Measurements from ENCODE around the gene COL7A1.
A peak's percentile ranks its signal among the peaks of the same experiment; 100 is the strongest.

COL7A1 gene

DNA sequence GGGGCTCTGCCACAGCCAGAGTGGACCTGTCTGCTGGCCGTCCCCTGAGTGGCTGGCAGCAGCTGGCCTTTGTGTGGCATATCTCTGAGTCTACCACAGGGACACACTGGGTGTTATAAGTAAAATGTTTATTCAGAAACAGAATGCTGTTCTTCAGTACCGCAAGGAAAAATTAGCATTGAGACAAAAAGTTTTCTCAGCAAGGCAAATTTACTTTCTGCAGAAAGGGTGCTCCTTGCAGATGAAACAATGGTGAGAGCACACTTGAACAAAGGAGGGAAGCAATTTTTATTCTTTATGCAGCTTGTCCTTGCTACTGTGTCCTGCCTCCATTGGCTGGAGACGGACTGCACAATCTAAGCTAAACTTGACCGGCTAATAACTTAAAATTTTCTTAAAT is 22.4 kb upstream of the COL7A1 start:
- DNase-seq = no peak

DNA sequence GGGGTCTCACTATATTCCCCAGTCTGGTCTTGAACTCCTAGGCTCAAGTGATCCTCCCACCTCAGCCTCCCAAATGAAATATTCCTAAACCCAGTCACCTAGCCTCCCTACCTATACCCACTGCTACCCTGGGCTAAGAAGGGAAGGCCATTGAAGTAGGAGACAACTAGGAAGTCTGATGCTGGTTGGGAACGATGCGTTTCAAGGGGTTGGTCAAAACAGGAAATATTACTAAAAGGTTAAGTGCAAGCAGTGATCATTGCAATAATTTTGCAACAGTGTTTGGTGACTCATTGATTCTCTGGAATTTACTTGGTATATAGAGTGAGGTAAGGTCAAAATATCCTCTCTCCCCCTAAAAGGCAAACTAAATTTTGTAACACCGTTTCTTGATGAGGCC is 18.9 kb upstream of the COL7A1 start:
- DNase-seq = no peak

DNA sequence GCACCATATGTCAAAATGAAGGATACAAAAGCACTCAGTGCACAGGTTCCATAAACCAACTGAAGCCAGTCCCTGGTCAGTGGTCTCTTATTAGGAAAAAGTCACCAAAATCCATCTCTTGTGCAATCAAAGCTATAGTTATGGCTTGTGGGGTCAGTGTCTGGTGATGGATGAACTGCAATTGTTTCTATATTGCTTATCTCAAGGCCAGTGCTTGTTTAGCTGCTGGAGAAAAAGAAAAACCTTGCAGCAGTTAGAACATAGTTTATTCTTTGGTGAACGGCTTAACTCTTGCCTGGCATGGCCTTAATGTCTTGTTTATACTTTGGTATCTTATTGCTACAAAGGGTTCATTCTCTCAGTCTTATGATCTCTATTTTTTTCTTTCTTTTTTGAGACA is 17.2 kb upstream of the COL7A1 start:
- DNase-seq = no peak

DNA sequence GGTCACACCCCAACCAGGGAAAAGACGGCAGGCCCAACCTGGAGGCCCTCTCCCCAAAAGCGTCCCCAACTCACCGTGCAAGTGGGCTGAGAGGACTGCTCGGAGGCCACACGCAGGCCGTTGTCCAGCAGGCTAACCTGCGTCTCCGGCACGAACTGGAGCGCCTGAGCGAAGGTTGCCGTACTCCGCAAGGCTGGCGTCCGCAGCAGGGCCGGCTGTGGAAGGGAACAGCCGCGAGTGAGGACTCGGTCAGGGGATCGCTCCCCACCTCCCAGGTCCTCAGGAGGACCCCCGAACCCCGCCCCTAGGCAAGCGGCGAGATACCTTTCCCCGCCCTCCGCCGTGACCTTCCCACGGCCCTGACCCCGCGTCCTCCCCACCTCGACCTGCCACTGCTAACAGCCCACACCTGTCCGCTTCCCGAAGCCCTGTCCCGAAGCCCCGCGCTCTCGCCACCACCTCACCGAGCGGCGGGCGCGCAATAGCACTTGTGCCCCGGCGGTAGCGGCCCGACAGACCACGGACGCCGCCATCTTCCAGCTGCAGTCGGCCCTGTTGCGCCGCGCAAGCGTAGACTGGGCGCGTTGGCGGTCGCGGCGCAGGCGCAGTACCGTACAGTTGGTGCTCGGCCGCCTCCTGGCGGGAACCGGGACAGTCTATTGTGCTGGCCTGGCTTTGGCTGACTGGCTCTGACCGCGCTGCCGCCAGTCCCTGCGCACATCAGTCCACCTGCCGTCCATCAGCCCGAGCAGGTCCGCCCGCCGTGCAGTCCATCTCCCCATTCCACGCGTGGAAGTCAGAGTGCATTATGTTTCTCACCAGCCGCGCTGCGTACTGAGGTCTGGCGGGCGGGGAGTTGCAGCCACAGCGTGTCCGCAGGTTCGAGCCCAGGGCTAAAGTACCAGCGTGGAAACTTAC is 14.2 kb upstream of the COL7A1 start, which contains the start of gene UQCRC1:
Gene UQCRC1, minus strand, starts transcription at position 559 of the 918 bp plus-strand sequence. Its CDS starts 26 bp downstream, at position 533.
- peak; percentile 62 for DNase-seq

DNA sequence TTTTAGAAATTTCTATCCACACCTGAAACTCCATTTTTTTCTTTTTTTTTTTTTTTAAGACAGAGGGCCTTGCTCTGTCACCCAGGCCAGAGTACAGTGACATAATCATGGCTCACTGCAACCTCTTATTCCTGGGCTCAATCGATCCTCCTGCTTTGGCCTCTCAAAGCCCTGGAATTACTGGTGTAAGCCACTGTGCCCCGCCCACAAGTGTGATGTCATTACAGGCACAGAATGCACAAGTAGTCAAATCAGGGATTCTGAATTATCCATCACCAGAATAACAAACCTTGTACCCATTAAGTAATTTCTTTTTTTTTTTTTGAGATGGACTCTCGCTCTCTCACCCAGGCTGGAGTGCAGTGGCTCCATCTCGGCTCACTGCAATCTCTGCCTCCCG is 12.4 kb upstream of the COL7A1 start:
- no peak for DNase-seq

DNA sequence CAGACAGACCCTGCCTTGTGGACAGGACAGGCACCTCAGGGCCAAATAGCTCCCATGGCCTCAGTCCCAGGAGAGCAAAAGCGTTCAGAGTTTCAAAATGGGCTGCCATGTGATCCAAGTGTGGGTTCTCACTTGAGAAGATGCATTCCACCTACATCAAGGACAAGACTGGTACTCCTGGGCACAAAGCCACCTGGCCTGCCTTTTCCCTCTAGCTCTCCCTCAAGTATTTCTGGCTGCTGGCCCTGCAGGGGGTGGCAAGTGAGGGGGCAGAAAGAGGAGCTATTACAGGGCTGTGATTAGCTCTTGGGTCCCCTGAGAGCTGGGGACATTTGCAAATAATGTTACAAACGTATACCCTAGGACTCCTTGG is 6.5 kb upstream of the COL7A1 start:
- no peak for DNase-seq

DNA sequence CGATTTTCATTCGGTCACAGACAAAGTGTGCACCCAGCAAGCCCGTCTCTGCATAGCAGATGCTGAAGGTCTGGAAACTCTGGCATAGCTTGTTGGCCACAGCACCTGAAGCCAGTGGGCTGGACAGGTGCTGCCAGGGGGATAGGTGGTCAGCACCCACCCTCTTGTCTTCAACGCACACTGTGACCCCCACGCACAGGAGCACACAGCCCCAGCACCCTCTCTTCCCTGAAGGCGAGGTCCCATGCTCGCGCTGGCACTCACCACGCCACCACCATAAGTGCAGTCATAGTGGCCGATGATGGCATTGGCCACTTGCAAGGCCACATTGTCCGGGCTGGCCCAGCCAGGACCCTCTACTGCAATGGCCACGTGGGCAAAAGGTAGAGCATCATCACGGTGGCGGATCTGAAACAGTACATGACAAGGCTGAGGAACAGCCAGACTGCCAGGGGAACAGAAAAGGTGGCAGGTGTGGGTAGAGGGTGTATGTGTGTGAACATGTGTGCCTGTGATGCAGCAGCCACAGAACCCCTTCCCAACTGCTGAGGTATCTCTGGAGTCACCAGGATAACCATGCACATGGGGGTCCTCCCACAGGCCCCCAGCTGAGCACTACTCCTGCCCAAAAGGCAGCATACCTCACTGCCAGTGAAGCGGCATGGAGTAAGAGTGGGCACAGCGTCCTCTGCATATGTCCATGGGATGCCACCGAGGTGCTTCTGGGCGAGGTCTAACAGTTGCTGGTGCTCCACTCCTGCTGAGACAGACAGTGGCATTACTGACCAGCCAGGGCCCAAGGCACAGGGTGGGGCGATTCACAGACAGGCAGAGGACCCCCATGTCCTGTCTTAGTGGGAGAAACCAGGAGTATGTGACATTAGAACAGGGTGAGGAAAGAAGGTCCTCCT is 5.8 kb upstream of the COL7A1 start:
- no peak for DNase-seq

DNA sequence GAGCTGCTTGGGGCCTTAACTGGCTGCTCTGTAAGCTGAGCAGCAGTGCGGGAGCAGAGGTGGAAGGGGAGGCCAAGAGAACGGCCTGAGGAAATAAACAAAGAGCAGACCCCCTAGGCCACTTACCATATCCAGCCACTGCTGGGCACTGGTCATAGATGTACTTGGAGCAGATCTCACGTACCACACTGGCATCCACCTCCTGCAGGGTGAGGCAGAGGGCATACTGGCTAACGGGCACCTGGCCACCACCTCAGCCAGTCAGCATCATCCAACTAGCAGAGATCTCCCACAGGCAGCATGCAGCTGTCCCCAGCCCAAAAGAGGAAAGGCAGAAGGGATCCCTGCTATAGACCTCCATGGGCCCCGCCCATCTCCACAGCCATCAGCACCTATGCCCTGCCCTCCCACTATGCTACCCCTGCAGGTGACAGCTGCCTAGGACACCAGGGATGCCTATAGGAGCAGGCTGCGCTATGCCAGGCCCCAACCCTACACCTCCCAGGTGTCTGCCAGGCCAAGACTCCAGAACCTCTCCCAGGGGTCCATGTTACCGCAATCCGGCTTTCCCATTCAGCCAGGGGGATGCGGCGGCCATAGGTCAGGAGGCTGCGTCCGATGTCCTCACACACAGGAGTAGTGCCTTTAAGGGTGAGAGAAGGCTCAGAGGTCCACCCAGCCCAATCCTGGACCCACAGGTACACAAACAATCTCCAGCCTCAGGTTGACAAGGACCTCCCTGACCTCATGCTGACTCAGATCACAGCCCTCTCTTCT is 4.6 kb upstream of the COL7A1 start:
- no peak for DNase-seq

DNA sequence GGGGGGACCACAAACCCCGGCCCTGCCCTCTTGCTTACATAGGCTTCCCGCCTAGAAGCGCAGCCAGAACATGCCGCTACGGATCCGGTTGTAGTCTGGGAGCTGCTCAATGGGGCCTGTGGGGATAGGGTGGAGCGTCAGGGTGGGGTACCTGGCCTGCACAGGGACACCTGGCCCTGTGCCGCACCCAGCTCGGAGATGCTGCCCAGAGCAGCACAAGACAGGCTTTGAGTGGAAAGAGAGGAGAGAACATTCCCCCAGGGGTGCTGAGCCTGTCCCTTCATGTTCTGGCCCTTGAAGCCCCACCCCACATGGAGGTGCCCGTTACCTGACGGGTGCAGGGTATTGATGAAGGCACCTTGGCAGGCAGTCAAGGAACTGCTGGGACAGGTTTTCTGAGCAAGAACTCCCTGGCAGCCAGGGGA is 4.0 kb upstream of the COL7A1 start:
- no peak for DNase-seq

DNA sequence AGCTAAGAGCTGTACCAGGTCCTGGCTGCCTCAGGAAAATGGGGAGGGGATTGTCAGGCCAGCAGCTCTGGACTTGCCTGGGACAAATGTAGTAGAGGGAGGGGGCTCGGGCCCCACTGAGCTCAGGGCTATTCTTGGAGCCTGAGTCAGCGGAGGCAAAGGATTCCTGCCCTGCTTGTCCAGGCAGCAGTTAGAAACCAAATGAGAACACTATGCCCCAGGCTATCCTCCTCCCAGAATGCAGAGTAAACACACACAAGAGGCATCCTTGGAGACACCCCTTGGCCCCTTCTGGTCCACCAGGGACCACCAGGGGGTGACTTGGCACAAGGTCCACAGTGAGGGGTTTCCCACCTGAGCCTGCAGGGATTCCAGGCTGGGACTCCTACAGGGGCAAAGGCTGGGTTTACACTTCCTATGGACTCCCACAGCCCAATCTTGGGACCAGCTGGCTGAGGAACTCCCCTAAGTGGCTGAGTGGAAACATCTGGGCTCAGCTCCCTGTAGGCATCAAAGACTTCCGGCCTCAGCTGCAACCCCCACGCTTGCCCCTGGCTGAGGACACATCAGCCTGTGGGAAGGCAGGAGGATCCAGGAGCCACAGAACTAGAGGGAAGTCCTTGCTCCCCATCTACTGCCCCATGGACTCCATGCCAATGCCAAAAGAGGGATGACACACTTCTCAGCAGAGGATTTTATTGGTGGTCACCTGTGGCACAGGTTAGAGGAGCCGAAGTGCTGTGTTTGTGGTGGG is 3.4 kb upstream of the COL7A1 start:
- no peak for DNase-seq

DNA sequence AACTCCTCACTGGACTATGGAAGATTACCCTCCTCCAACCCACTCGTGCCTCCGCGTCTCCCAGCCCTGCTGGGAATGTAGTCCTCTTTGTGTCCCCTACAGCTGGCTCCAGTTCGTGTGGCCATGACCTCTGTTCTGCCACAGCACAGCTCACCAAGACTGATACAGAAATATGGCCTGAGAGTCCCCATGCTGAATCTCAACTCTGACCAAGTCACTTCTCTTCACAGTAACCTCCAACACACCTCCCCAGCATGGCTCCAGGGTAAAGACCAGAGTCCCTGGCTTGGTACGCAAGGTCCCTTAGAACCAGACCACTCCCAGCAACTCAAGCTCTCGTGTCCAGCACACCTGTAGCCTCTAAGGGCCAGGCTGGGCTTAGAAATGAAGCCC is 2.3 kb upstream of the COL7A1 start:
- DNase-seq = no peak

DNA sequence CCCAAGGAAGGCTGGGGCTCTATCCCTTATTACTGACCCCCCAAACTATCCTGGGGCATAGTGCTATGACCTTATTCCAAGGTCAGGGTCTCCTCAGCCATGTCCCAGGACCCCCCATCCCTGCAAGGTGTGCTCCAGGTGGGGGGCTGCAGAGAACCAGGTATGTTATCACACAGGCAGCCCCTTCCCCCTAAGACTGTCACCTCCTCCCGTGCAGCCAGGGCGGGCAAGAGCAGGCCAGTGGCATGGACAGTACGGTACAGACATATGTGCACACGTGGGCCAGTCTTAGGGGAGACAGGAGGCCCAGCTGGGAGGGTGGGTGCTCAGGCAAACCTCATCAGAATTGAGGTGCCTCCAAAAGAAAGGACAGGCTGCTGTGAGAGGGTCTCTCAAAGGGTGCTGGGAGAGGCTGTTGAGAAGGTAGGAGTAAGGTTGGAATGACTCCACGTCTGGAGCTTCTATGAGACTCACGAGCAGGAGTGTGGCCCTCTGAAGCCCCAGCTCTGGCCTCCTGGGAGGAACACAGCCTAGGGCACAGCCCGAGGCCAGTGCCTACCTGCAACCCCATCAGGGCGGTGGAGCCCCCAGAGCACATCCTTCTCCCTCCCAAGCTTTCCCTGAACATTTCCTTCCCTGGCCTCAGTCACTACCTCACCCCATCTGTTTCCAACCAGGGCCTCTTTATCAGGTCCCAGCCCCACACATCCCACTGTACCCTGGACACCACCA is 1.7 kb upstream of the COL7A1 start:
- DNase-seq = no peak

DNA sequence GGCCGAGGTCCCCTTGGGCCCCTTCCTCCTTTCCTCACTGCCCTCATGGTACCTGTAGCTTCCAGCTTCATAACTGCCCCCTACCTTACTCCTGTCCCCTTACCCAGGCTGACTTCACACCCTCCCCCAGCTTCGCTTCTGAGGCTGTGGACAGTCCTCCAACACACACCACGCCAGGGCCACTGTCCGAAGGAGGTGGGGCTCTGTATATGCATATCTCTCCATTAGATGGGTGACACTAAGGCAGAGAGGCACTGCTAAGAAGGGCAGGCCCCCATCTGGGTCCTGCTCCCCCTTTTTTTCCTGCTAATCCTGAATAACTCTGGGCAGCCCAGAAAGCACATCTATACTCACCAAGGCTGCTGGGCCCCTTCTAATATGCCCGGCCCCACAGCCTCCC is 1.0 kb upstream of the COL7A1 start:
- DNase-seq = no peak

DNA sequence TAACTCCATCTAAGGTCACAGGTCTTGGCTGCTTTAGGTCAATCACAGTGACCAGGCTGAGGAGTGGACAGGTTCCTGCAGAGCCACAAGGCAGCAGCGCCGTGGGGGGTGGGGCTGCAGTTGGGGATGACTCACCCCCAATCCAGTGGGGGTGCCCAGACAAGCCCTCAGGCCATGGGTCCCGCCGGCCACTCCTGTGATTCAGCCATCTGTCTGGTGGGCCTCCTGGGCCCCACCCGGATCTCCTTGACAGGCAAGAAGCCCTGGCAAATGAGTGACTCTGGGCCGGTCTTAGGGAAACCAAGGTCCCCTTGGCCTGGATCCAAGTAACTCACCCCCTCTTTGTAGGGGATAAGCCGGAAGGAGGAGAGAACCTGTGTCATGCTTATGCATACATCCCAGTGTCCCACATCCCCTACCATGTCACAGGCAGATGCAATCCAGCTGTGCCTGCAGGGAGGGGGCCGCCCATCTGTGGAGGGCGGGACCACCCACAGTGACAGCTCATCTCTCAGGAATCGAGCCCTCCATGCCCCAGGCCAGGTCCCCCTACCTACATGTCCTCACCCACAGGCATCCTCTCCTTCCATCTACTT is 495 bp upstream of the COL7A1 start:
- DNase-seq = no peak

DNA sequence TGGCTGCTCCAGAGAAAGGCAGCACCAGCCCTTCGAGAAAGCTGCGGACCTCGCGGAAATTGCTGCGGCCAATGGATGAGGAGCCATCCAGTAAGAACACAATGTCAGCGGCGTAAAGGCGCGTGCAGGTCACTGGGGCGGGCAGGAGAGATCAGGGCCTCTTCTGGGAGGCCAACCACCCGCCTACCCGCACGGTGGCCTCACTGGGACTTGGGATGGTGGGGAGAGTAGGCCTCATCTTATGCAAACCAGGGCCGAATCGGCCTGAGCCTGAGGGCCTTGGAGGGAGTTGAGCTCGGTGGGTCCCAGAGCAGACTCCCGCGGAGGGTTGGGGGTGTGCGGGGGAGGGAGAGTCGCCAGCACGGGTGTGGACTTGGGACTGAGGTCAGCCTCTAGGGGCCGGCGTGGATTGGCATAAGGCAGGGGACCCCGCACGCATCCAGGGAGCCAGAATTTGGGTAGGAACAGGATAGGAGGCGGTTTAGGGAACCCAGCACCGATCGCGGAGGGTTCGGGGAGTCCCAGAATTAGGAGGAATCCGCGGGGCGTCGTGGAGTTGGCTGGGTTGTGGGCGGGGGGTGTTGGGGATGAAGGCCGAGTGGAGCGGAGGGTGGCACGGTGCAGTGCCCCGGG is 596 bp downstream of the COL7A1 start:
- no peak for DNase-seq

DNA sequence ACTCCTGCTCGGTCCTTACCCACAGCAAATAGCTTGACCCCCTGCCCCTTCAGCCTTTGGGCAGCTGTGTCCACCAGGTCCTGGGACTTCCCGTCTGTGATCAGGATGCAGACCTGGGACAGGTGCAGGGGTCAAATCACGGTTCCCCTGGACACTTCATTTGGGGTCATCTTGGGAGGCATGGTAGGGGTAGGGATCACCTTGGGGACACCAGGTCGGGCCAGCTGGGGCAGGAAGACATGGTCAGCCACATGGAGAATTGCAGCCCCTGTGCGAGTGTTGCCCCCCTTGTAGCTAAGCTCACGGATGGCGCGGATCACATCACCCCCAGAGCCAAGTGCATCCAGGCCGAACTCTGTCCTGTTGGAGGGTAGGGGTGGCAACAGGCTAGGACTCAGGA is 1.8 kb downstream of the COL7A1 start:
- no peak for DNase-seq

DNA sequence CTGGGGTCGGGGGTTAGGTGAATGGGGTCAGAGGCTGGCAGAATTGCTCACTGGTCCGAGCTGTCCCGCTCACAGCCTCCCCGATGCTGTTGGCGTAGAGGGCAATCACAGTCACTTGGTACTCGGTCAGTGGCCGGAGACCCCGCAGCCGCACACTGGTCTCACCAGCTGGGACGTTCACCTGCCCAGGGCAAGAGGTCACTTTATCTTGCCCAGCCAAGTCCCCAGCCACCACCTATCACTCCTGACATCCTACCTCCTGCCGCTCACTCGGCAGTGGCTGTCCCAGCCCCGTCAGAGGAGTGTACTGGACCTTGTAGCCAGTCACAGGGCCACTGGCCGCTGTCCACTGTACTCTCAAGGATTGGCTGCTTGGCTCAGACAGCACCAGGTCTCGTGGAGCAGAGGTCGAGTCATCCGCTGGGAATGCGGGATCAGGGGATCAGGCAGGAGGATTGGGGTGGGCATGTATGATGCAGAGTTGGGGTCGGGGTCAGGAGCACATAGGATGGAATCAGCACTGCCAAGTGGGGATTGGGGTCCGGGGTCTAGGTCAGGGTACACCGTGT is 2.5 kb downstream of the COL7A1 start:
- no peak for DNase-seq

DNA sequence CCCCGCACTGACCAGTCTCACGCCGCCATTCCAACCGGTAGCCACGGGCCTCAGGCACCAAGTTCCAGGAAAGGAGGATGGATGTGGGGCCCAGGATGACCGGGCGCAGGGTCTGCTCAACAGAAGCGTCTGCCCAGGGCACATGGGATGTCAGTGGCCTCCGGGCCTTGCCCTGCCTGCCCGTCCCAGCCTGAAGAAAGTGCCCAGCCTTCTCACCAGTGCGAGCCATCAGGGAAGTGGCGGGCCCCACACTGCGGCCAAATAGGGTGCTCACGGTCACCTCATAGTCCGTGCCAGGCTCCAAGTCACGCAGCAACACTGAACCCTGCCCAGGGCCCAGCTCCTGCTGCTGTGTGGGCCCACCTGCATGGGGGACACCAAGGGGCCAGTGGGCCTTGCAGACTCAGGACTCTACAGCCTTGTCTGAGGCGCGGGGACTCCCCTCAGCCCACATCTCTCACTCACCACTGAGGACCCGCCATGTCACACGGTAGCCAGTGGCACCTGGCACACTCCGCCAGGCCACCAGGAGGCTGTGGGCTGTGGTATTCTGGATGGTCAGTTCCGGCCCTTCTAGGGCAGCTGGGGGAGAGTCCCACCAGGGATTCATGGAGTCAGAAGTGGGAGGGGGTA is 3.1 kb downstream of the COL7A1 start:
- no peak for DNase-seq

DNA sequence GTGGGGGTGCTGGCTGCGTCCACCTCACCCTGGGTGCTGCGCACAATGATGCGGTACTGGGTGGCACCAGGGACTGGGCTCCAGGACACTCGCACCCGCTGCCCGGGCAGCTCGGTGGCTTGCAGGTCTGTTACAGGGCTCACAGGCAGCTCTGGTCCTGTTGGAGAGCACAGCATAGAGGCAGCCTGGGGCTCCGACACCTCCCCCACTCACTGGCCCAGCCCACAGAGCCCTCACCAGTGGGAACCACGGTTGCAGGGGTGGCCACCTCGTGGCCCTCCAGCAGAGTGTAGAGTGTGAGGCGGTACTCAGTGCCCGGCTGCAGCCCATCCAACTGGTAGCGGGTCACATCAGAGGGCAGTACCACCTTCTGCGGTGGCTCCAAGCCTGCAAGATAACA is 3.7 kb downstream of the COL7A1 start:
- no peak for DNase-seq

DNA sequence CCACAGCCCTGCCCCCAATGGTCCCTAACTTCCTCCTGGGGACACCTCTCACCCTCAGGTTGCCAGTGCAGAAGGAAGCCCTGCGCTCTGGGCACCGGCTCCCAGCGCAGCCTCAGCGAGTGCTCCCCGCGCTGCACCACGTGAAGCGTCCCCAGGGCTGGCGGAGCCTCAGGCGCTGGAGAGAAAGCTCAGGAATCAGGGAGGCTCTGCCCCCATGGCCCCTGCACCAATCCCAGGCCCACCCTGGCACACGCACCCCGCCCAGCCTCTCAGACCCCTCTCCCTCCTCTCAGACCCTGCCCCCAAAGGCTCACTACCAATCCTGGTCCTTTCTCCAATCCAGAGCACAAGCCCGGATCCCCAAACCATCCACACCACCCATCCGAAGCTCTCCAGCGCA is 6.9 kb downstream of the COL7A1 start:
- no peak for DNase-seq
